K562 (cell line): ENCODE data around the gene SIAE. TPM values are rescaled to one million over a fixed set of nuclear protein-coding genes. Genes with fewer than 3 reads are reported as not detected.

Experiments used
- ATAC-seq: fragments of 200-7000 bp; cut with Tn5 transposase; 3 replicates; pipeline ENCODE4 v1.9.1; 2020; ENCODE audit warnings: moderate library complexity
- BruUV-seq: library from RNA; stranded (reverse); fragments of 400-500 nt; replicated peaks from 2 replicates; lab custom pipeline; 2021; lab: Mats Ljungman, UMichigan
- CTCF ChIA-PET: fragments of 300-600 bp; formaldehyde crosslinking; extraction: SDS; loops from one replicate; lab custom pipeline; 2021; ENCODE audit warnings: low intra/inter-chr PET ratio; lab: Yijun Ruan, JAX
- POLR2A ChIA-PET: fragments of 300-600, 350-650 bp; sonication (Branson Sonifier 250); formaldehyde crosslinking; extraction: SDS; loops from one replicate; lab custom pipeline; 2021; ENCODE audit warnings: antibody characterized with exemption, inconsistent platforms; lab: Yijun Ruan, JAX
- DNase-seq, 4 experiments: peaks; one replicate each; pipeline versions ENCODE4 v3.0.0 to v3.0.0-alpha.2; 2011 to 2018; ENCODE audit warnings: low spot score in 3 of 4, mixed read lengths in 3 of 4; ENCODE audit errors: extremely low read depth in 1 of 4
- FAIRE-seq: peaks from 2 replicates; lab custom pipeline; 2011; peaks lifted over from hg19 to GRCh38; lab: Jason Lieb, UNC
- H2AFZ ChIP-seq: 2 replicates; pipeline ENCODE4 v1.6.0; 2011; ENCODE audit warnings: low read depth, low read length, control low read depth, inconsistent platforms
- H3K27ac ChIP-seq: fragments of 200-600 bp; 3 replicates; pipeline ENCODE4 v1.8.0; 2011; ENCODE audit warnings: low read depth, mild to moderate bottlenecking, control low read depth, inconsistent platforms, low read length, moderate library complexity, mixed read lengths; ENCODE audit errors: extremely low read depth
- H3K27me3 ChIP-seq, 2 experiments: fragments of 300-600 bp in 1 of 2; 2 replicates in 1 of 2; 3 replicates in 1 of 2; pipeline versions ENCODE4 v1.6.0 to v1.8.0; 2011; ENCODE audit warnings: inconsistent platforms in 2 of 2, low read length in 2 of 2, mild to moderate bottlenecking in 1 of 2, mixed read lengths in 1 of 2, moderate library complexity in 1 of 2; ENCODE audit not compliant: control insufficient read depth in 2 of 2, insufficient read depth in 2 of 2
- H3K36me3 ChIP-seq: fragments of 300-600 bp; 3 replicates; pipeline ENCODE4 v1.8.0; 2011; ENCODE audit warnings: mild to moderate bottlenecking, low read length, inconsistent platforms; ENCODE audit not compliant: control insufficient read depth, insufficient read depth
- H3K4me1 ChIP-seq, 2 experiments: fragments of 200-600 bp in 1 of 2; replicated peaks in 1 of 2; 2 replicates in 1 of 2; 3 replicates in 1 of 2; pipeline versions ENCODE4 v1.5.1 to v1.8.0; 2011; ENCODE audit warnings: inconsistent platforms in 2 of 2, low read length in 2 of 2, mild to moderate bottlenecking in 1 of 2, mixed read lengths in 1 of 2, moderate library complexity in 1 of 2; ENCODE audit not compliant: control insufficient read depth in 2 of 2, insufficient read depth in 2 of 2
- H3K4me2 ChIP-seq: 2 replicates; pipeline ENCODE4 v1.6.1; 2011; ENCODE audit warnings: low read length, control low read depth, inconsistent platforms, mixed read lengths; ENCODE audit not compliant: insufficient read depth
- H3K4me3 ChIP-seq: fragments of 200-600 bp; sonication (generic), shearing (Covaris generic); 2 replicates; pipeline ENCODE4 v1.5.1; 2016; ENCODE audit warnings: control low read depth, inconsistent platforms
- H3K79me2 ChIP-seq: fragments of 200-600 bp; 3 replicates; pipeline ENCODE4 v1.8.0; 2011; ENCODE audit warnings: low read length, inconsistent platforms; ENCODE audit not compliant: control insufficient read depth, insufficient read depth
- H3K9ac ChIP-seq, 2 experiments: 2 replicates each; pipeline versions ENCODE4 v1.6.0 to v1.6.1; 2011; ENCODE audit warnings: low read depth in 2 of 2, low read length in 2 of 2, control low read depth in 1 of 2, inconsistent platforms in 1 of 2, mild to moderate bottlenecking in 1 of 2, mixed read lengths in 1 of 2; ENCODE audit not compliant: insufficient read depth in 1 of 2
- H3K9me1 ChIP-seq: one replicate; pipeline ENCODE4 v1.6.0; 2011; ENCODE audit warnings: inconsistent platforms, mild to moderate bottlenecking, low read length, moderate library complexity; ENCODE audit not compliant: control insufficient read depth, insufficient read depth
- H3K9me3 ChIP-seq: replicated peaks from 2 replicates; pipeline ENCODE4 v1.5.1; 2011; ENCODE audit warnings: low read depth, low read length, inconsistent platforms; ENCODE audit not compliant: control insufficient read depth, insufficient read depth
- H4K20me1 ChIP-seq: replicated peaks from 2 replicates; pipeline ENCODE4 v1.6.1; 2011; ENCODE audit warnings: low read length, inconsistent platforms, mixed read lengths; ENCODE audit not compliant: control insufficient read depth, insufficient read depth
- C11orf30 ChIP-seq: fragments of 450-650 bp; IDR thresholded peaks from 2 replicates; pipeline ENCODE4 v1.6.1; 2016; ENCODE audit warnings: low read depth, mild to moderate bottlenecking
- MAFF ChIP-seq: IDR thresholded peaks from 2 replicates; pipeline ENCODE4 v1.6.1; 2012; ENCODE audit warnings: low read length, improper control_type of control experiment
- MAFG ChIP-seq: fragments of 450-650 bp; conservative IDR thresholded peaks from 2 replicates; pipeline ENCODE4 v1.6.1; 2016; ENCODE audit warnings: missing genetic modification characterization, missing compliant biosample characterization
- MAFK ChIP-seq: IDR thresholded peaks from 2 replicates; pipeline ENCODE4 v1.6.1; 2011; ENCODE audit warnings: low read length, improper control_type of control experiment
- NFE2 ChIP-seq: IDR thresholded peaks from 2 replicates; pipeline ENCODE4 v1.6.1; 2014; ENCODE audit warnings: antibody characterized with exemption, low read depth
- RBFOX2 ChIP-seq: fragments of 200-400 bp; formaldehyde crosslinking; IDR thresholded peaks from 2 replicates; pipeline ENCODE4 v1.6.1; 2017; ENCODE audit warnings: low read depth, mild to moderate bottlenecking, low read length, moderate library complexity
- ZNF316 ChIP-seq: fragments of 450-650 bp; IDR thresholded peaks from 2 replicates; pipeline ENCODE4 v1.6.1; 2016
- ZNF699 ChIP-seq: fragments of 250-450 bp; sonication (Bioruptor Pico); IDR thresholded peaks from 2 replicates; pipeline ENCODE4 v1.8.0; 2021; ENCODE audit warnings: mild to moderate bottlenecking, moderate library complexity; ENCODE audit not compliant: insufficient replicate concordance
- WGBS: fragments of 100-300 bp; shearing (Covaris generic); methylation state at CpG from one replicate; pipeline ENCODE4 v1.1.6; 2016; ENCODE audit warnings: low coverage, mixed read lengths; ENCODE audit not compliant: insufficient coverage; ENCODE audit errors: missing lambda C conversion rate; 5-methylcytosine and 5-hydroxymethylcytosine counted together
- in situ Hi-C: fragments of 300-500 bp; cut with MboI; formaldehyde crosslinking; loops from 4 replicates; pipeline ENCODE4 v1.15.0; 2018; ENCODE audit warnings: inconsistent platforms, mixed read lengths
- intact Hi-C: fragments of 100-400 bp; cut with micrococcal nuclease; formaldehyde crosslinking; loops from 2 replicates; pipeline ENCODE4 v1.14.2; 2022
- polyA plus RNA-seq, 8 experiments: library from polyadenylated mRNA; depleted of rRNA in 4 of 8; stranded (reverse) in 5 of 8; unstranded in 3 of 8; fragments of >200 nt; fragmentation: Nextera tagmentation in 2 of 8; fragmentation: Illumina TruSeq in 1 of 8; extraction: Ambion mirVana in 2 of 8; extraction: Trizol in 1 of 8; gene quantifications; 2 replicates each; pipeline versions ENCODE4 v1.2.1 to v1.2.3, GENCODE V29; 2011 to 2014; ENCODE audit warnings: inconsistent platforms in 1 of 8, missing spikeins in 1 of 8
- total RNA-seq, 7 experiments: library from RNA; depleted of rRNA in 6 of 7; stranded (reverse); fragments of >200 nt in 6 of 7; fragmentation: Illumina TruSeq in 2 of 7; extraction: Trizol in 2 of 7; gene quantifications; 2 replicates each; pipeline versions ENCODE4 v1.2.1 to v1.2.3, GENCODE V29; 2011 to 2021; ENCODE audit warnings: low replicate concordance in 1 of 7
- TF ChIP-seq, protein P1 (sequence below), 2 experiments: IDR thresholded peaks in 1 of 2; conservative IDR thresholded peaks in 1 of 2; 2 replicates each; pipeline ENCODE4 v1.6.1; 2016; ENCODE audit warnings: low read depth in 2 of 2, mild to moderate bottlenecking in 1 of 2, missing compliant biosample characterization in 1 of 2, missing genetic modification characterization in 1 of 2, moderate library complexity in 1 of 2

The SIAE gene
- total and polyA plus RNA-seq, 9 of the 15 experiments (the other 6 are each of a cell fraction or from before 2014, with no cell fraction given) = 0.89 to 9.6 (median 3.7) TPM

DNA sequence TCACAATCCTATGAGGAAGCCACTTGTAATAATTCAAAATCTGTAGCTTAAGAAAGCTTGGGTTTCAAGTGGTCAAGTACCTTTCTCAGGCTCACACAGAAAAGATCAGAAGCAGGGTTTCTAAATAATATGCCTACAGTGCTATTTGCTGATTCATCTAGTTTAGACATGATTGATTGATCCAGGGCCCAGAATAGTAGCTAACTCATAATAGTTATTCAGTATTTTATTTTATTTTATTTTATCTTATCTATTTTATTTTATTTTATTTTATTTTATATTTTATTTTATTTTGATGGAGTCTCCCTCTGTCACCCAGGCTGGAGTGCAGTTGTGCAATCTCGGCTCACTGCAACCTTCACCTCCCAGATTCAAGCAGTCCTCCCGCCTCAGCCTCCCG, 78.2 kb downstream of the SIAE start:
- CTCF ChIA-PET = no interaction called here
- WGBS = 9% methylated on average over 3 of the region's 3 CpGs
- H4K20me1 ChIP-seq = no peaks in the 10 kb centered on the region

More for the DNA sequence above, 78.2 kb downstream of the SIAE start:
- in situ Hi-C loops = loop anchor here (25.0 kb wide), 1 partner anchor 533 kb away; no protein-coding TSS in a partner anchor
- intact Hi-C loops = no loop called here
- Histone ChIP-seq H3K27me3 (peaks cover 0 to 3% of the 10 kb centered on the region in 2 experiments; a peak in 2 of 5 replicates), H3K4me1 (no peaks in the 10 kb centered on the region), H2AFZ (no peak overlapping the region), H3K4me2 (no peak overlapping the region), H3K9me3 (no peaks in the 10 kb centered on the region), H3K4me3 (no peak overlapping the region), H3K27ac (no peak overlapping the region), H3K9me1 (no peaks in the 10 kb centered on the region), H3K36me3 (no peaks in the 10 kb centered on the region), H3K9ac (no peak overlapping the region), H3K79me2 (no peaks in the 10 kb centered on the region)
- no peak for ATAC-seq
- BruUV-seq = no TSS peak
- FAIRE-seq = no peak
- DNase-seq = no peak
- TF ChIP-seq ZNF316 (peak; percentile 75), NFE2 (peak; percentile 36; the same call in 1 of the 2 replicates), MAFF (peak; percentile 40; the same call in 1 of the 2 replicates), ZNF699 (CRISPR knock-in tag) (no peak), RBFOX2 (no peak), C11orf30 (peak; percentile 68; the same call in 1 of the 2 replicates), MAFK (peak; percentile 32; the same call in 1 of the 2 replicates), MAFG (tag) (peak; percentile 67)
- TF ChIP-seq, protein P1, sequence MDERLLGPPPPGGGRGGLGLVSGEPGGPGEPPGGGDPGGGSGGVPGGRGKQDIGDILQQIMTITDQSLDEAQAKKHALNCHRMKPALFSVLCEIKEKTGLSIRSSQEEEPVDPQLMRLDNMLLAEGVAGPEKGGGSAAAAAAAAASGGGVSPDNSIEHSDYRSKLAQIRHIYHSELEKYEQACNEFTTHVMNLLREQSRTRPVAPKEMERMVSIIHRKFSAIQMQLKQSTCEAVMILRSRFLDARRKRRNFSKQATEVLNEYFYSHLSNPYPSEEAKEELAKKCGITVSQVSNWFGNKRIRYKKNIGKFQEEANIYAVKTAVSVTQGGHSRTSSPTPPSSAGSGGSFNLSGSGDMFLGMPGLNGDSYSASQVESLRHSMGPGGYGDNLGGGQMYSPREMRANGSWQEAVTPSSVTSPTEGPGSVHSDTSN (CRISPR knock-in tag; IDR thresholded peaks at IDR 0.05; ENCODE audit: low read depth) = no peak
- TF ChIP-seq, protein P1 (tag; conservative IDR thresholded peaks at IDR 0.05; ENCODE audit: low read depth) = peak; percentile 67
- POLR2A ChIA-PET = no interaction called here
